ENCODE measurements around the gene NPHS1.

GRCh38 chr19:35811317-35812219 is 40.7 kb downstream of the NPHS1 start:
- TF ChIP-seq CTCF (conservative IDR thresholded peaks at IDR 0.05; ENCODE audit: low read length) (no peak), EZH2phosphoT487 (IDR thresholded peaks at IDR 0.05; ENCODE audit: borderline replicate concordance) (no peak)

All from Loucy (cell line).